HG03064 (cell line): ENCODE results near the gene VSIG4.

Source experiments
- ATAC-seq: cut with Tn5 transposase; IDR thresholded peaks from one replicate; pipeline ENCODE4 v1.9.1; 2021; ENCODE audit warnings: low read depth; ENCODE audit not compliant: unreplicated experiment

Gene VSIG4

DNA sequence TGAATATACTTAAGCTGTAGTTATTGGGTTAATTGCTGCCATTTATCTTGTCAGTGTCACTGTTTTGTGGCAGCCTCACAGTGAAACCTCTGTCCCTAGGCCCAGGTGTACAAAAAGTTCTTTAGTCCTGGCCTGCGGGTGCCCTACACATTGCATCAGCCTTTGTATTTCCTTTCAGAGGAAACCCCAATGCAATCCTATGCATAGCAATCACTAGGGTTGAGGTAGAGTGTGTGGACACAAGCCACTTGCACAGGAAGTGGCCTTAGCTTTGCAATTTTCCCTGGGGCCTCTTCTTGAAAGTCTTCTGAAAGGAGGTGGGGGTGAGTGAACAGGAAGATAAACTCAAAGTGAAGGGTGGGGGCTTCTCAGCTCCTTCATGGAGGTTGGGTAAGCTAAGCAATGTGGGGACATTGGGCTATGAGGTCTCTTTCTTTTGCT lies 27.8 kb downstream of the VSIG4 start:
- peak; percentile 41 for ATAC-seq

- no peak for ATAC-seq
Observed at GRCh38 chrX:66009231-66009845, 30.5 kb downstream of the VSIG4 start.

- ATAC-seq, result no peak
Observed at GRCh38 chrX:66008328-66008970, 31.4 kb downstream of the VSIG4 start.

- no peak for ATAC-seq
Observed at GRCh38 chrX:66007851-66008250, 32.0 kb downstream of the VSIG4 start.

DNA sequence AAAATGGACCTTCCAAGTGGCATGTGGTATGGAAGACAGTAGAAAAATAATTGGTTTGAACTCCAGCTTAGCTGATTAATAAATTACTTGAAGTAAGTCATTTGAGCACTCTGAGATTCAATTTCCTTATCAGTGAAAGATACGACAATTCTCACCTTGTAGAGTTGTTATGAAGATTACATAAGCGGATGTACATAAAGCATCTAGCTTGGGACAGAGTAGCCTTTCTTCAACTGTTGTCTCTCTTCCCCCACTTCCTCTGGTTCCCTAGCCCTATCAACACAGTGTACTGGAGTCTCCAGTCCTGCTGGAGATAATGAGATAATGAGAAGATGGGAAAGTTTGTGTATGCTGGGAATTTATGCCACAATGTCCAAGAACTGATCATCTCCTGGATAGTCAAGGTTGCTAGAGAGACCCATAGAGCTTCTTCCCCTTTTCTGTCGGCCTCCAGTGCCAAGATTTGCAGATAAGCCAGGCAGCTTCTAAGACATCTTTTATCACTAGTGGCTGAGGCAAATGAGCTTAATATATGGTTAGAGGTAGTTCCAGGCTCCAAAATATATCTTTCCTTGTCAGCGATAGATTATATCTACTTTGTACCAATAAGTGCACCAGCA lies 33.9 kb downstream of the VSIG4 start:
- ATAC-seq, result no peak

DNA sequence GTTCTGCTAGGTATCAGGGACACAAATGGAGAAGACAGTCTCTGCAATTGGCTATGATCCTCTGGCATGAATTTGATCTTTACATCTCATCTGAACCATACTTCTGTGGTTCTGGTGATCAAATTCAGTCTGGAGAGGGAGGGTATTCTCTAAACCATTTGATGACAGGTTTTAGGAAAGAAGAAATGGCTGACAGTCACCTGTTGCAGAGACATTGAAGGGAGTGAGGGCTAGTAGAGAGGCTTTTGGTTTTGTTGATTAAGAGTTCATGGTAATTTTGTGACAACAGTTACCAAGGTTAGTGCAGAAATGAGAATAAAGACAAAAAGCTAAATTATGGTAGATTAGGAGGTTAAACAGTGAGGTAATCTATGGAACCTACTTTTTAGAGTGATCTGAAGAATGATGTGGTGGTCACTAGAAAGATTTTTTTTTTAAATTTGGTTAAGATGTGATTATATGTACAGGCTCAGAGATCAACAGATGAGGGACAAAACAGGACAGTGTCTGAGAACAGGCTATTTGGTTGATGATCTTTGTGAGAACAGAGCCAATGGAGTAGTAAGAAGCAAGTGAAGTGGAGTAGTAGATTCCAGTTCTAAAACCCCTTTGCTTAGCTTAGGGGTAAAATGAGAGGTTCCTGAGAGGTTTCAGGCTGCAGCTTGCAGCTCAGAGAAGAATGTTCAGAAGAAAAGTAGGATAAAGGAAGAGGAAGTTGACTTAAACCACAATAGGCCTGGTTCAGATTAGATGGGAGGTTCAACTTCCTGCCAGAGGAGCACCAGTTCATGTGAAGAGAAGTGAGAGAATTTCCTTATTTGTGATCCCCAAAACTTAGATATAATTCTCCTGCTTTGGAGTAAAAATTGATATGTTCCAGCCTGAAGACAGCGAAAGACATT lies 34.7 kb downstream of the VSIG4 start:
- no peak for ATAC-seq

DNA sequence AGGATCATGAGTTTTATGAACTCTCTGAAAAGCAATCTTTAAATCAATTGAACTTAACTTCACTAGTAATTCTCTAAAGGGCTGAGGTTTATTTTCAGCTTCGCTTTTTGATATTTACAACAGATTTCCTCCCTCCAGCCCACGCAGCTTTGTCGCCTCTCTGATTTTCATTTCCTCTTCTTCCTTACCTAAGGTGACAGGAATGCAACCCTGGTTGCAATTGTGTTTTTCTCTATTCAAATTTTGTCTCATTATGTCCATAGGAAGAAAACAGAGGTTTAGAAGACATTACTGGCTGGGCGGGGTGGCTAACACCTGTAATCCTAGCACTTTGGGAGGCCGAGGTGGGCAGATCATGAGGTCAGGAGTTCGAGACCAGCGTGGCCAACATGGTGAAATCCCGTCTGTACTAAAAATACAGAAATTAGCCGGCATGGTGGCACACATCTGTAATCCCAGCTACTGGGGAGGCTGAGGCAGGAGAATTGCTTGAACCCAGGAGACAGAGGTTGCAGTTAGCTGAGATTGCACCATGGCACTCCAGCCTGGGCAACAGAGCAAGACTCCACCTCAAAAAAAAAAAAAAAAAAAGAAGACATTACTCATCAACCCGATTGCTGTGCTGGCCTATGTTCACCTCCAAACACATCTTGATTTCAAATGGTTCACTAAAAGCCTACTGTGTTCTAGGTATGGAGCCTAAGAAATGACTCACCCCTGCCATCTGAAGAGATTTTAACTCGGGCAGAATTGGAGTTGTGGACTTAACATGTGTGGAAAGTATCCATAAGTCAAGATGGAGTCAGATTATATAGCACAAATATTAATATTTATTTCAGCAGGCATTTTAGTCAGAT lies 36.8 kb downstream of the VSIG4 start:
- no peak for ATAC-seq

DNA sequence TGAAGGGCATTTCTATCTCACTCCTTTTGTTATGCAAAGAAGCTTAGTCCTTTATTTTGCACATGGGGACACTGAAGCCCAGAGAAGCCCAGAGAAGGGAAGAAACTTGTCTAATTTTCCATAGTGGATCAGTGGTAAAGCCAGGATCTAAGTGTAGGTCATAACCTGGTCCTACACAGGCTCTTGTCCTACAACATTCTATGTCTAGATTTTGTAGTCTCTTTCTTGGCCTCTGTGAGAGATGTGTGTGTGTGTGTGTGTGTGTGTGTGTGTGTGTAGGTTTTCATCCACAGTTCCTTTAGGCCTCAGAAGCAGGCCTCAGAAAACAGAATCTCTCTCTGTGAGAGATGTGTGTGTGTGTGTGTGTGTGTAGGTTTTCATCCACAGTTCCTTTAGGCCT lies 38.3 kb downstream of the VSIG4 start:
- ATAC-seq, result no peak

GRCh38 chrX:66000628-66001272 lies 39.1 kb downstream of the VSIG4 start:
- no peak for ATAC-seq

- no peak for ATAC-seq
Observed at GRCh38 chrX:66000178-66000577, 39.7 kb downstream of the VSIG4 start.

DNA sequence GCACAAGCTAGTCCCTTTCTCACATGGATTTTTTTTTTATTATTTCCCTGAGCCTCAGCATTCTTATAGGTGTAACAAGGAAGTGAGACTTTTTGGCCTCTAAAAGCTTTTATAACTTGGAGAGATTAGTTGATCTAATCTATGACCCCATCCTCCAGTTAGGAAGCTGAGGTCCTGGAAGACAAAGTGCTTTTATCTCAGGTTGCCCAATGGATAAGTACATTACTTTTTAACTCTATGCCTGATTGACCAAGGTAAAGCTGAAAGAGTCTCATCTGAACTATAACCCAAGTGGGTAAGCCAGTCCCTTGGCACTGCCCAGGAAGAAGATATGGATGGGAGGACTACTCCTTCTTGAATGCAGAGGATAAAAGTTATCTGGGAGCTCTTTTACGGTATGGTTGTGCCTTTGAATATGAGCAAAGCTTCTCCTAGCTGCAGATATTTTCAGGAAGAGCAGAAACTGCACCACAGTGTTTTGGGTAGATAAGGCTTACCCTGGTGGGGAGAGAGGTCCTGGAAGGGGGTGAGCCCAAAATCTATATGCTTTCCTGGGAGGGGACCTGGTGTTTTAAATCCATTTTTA lies 40.2 kb downstream of the VSIG4 start:
- ATAC-seq, result no peak

DNA sequence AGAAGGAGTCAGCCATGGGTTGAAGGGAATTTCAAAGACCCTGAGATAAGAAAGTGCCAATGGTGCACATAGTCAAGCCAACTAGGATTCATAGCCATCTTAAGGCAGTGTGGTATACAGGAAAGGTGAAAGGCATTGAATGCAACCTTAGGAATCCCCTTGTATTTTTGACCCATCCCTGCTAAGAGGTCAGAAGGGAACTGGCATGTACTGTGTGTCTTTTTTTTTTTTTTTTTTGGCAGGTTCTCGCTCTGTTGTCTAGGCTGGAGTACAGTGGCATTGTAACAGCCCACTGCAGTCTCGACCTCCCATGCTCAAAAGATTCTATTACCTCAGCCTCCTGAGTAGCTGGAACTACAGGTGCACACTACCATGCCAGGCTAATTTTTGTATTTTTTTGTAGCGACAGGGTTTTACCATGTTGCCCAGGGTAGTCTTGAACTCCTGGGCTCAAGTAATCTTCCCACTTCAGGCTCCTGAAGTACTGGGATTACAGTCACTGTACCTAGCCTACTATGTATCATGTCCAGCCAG lies 40.8 kb downstream of the VSIG4 start:
- no peak for ATAC-seq

DNA sequence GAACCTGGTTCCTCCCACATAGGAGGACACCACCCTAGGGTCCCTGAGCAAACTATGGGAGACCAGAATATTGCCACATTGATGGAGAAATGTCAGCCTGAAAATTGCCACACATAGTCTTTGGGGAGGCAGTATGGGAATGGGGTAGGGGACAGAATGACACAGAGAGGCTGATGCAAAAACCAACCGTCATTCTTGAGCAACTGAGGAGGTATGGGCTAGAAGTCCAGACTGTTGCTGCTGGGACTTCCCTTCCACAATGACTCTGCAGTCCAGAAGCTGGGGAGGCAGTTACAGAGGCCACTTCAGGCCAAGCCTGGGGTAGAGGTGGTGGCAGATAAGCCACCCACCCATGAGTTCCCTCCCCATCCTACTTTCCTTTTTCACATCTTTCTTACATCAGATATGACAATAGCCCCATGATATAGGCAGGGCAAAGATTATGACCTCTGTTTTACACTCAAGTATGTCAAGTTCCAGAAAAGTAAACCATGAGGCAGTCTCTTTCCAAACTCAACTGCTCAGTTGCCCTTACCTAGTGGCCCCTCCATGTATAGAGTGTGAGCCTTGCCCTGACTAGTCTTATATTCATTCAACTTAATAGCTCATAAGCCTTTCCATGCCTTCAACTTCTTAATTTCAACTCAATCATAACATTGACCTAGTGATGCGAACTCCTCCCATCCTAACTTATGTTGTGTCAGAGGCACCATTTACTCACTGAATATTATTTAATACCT lies 41.7 kb downstream of the VSIG4 start:
- no peak for ATAC-seq

- no peak for ATAC-seq
Observed at GRCh38 chrX:65994519-65995506, 45.1 kb downstream of the VSIG4 start.

- no peak for ATAC-seq
Observed at GRCh38 chrX:65993915-65994460, 45.9 kb downstream of the VSIG4 start.

DNA sequence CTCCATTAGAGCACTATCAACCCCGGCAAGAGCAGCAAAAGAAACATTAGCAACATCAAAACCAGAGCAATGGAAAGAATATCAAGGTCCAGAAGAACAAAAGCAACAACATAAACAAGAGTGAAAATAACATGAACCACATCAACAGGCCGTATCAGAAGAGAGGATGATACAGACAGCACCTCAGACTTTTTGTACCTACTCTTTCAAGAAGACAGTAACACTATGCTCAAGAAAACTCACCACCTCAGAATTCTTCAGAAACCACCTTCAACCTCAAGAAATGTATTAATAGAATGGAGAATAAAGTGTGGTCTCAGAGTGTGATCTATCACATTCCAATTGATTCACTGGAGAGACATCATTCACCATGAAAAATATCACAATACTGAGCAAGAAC lies 46.5 kb downstream of the VSIG4 start:
- no peak for ATAC-seq

GRCh38 chrX:65990702-65991101 lies 49.2 kb downstream of the VSIG4 start:
- ATAC-seq, result no peak
